ENCODE data around the gene SORCS1. TPM values are rescaled to one million over a fixed set of nuclear protein-coding genes. Genes with fewer than 3 reads are reported as not detected.

SORCS1 gene
- total RNA-seq, 4 donors from 2014 or later = 34.3 to 85.0 (median 49.3) TPM

GRCh38 chr10:106593876-106594275 is 570.6 kb downstream of the SORCS1 start:
- WGBS, 2 donors = 85 to 95% methylated on average over 1 of the region's 1 CpG
- no peak for DNase-seq (ENCODE audit: low spot score in 2 of 2)
- Histone ChIP-seq H3K4me3 (no peak overlapping the region), H3K36me3 (peaks cover 0 to 3% (median 0%) of the 10 kb centered on the region in 3 donors), H3K27me3 (no peaks in the 10 kb centered on the region), H3K9me3 (no peaks in the 10 kb centered on the region), H3K27ac (no peak overlapping the region), H3K4me1 (no peaks in the 10 kb centered on the region)
- TF ChIP-seq EP300 (IDR thresholded peaks at IDR 0.05) (no peak), POLR2A (IDR thresholded peaks at IDR 0.05) (no peak), CTCF (IDR thresholded peaks at IDR 0.05) (no peak)

GRCh38 chr10:106592396-106592795 is 572.1 kb downstream of the SORCS1 start:
- Histone ChIP-seq H3K27ac (no peak overlapping the region), H3K4me3 (no peak overlapping the region), H3K27me3 (no peaks in the 10 kb centered on the region), H3K36me3 (peaks cover 0 to 3% (median 0%) of the 10 kb centered on the region in 3 donors), H3K9me3 (no peaks in the 10 kb centered on the region), H3K4me1 (no peaks in the 10 kb centered on the region)
- no peak for DNase-seq (ENCODE audit: low spot score in 2 of 2)
- TF ChIP-seq EP300 (IDR thresholded peaks at IDR 0.05) = no peak

GRCh38 chr10:106582291-106582690 is 582.2 kb downstream of the SORCS1 start:
- peak overlapping the region in 2 of 4 donors; percentile 13 to 18 for H3K27ac ChIP-seq
- TF ChIP-seq POLR2A (IDR thresholded peaks at IDR 0.05) (no peak), CTCF (IDR thresholded peaks at IDR 0.05) (no peak)
- DNase-seq (ENCODE audit: low spot score in 2 of 2) = no peak
- H3K4me1 ChIP-seq = peaks cover 0 to 3% (median 0%) of the 10 kb centered on the region in 4 donors
- H3K27me3 ChIP-seq = no peaks in the 10 kb centered on the region
- WGBS, 2 donors = 24 to 27% methylated on average over 2 of the region's 2 CpGs
- peaks cover 0 to 8% (median 0%) of the 10 kb centered on the region in 3 donors for H3K36me3 ChIP-seq
- H3K4me3 ChIP-seq = no peak overlapping the region
- H3K9me3 ChIP-seq = no peaks in the 10 kb centered on the region

- H3K9me3 ChIP-seq = no peaks in the 10 kb centered on the region
- TF ChIP-seq POLR2A (IDR thresholded peaks at IDR 0.05) (no peak), EP300 (IDR thresholded peaks at IDR 0.05) (no peak), CTCF (IDR thresholded peaks at IDR 0.05) (no peak)
- no peaks in the 10 kb centered on the region for H3K36me3 ChIP-seq
- no peak overlapping the region for H3K27ac ChIP-seq
- H3K4me1 ChIP-seq = no peaks in the 10 kb centered on the region
- H3K4me3 ChIP-seq = no peak overlapping the region
- H3K27me3 ChIP-seq = no peaks in the 10 kb centered on the region
- DNase-seq (ENCODE audit: low spot score in 2 of 2) = no peak
- WGBS, 2 donors = 77 to 78% methylated on average over 2 of the region's 2 CpGs
Measured at GRCh38 chr10:106577756-106578155, 586.8 kb downstream of the SORCS1 start.

- WGBS, 2 donors = 78 to 80% methylated on average over 9 of the region's 9 CpGs
- no peaks in the 10 kb centered on the region for H3K27me3 ChIP-seq
- TF ChIP-seq CTCF (IDR thresholded peaks at IDR 0.05) (no peak), EP300 (IDR thresholded peaks at IDR 0.05) (no peak), POLR2A (IDR thresholded peaks at IDR 0.05) (no peak)
Measured at GRCh38 chr10:106577266-106577665, 587.2 kb downstream of the SORCS1 start.

GRCh38 chr10:106576534-106576933 is 588.0 kb downstream of the SORCS1 start:
- no peaks in the 10 kb centered on the region for H3K4me1 ChIP-seq
- H3K4me3 ChIP-seq = no peak overlapping the region
- H3K9me3 ChIP-seq = no peaks in the 10 kb centered on the region
- no peaks in the 10 kb centered on the region for H3K27me3 ChIP-seq
- TF ChIP-seq EP300 (IDR thresholded peaks at IDR 0.05) (no peak), POLR2A (IDR thresholded peaks at IDR 0.05) (no peak), CTCF (IDR thresholded peaks at IDR 0.05) (no peak)
- no peaks in the 10 kb centered on the region for H3K36me3 ChIP-seq
- 71 to 82% methylated on average over 4 of the region's 4 CpGs for WGBS, 2 donors
- no peak overlapping the region for H3K27ac ChIP-seq
- no peak for DNase-seq (ENCODE audit: low spot score in 2 of 2)

More at GRCh38 chr10:106577266-106577665, 587.2 kb downstream of the SORCS1 start:
- no peak for DNase-seq (ENCODE audit: low spot score in 2 of 2)
- Histone ChIP-seq H3K4me3 (no peak overlapping the region), H3K9me3 (no peaks in the 10 kb centered on the region), H3K27ac (no peak overlapping the region), H3K4me1 (no peaks in the 10 kb centered on the region), H3K36me3 (no peaks in the 10 kb centered on the region)

All from tibial nerve (tissue), 4 donors.